MCF 10A (cell line): Measurements from ENCODE around the gene UBE2D3. TPM values are rescaled to one million over a fixed set of nuclear protein-coding genes. Genes with fewer than 3 reads are reported as not detected.

Experiments used
- BruUV-seq: library from RNA; stranded (reverse); fragments of 400-500 nt; replicated peaks from 2 replicates; lab custom pipeline; 2021; lab: Mats Ljungman, UMichigan
- CTCF ChIA-PET: fragments of 300-600 bp; sonication (Branson Sonifier 250); formaldehyde crosslinking; extraction: SDS; loops from one replicate; lab custom pipeline; 2021; ENCODE audit warnings: antibody characterized with exemption, inconsistent platforms; lab: Yijun Ruan, JAX
- POLR2A ChIA-PET: fragments of 300-600, 350-650 bp; sonication (Branson Sonifier 250); formaldehyde crosslinking; extraction: SDS; loops from one replicate; lab custom pipeline; 2020; ENCODE audit warnings: antibody characterized with exemption, inconsistent platforms; lab: Yijun Ruan, JAX
- DNase-seq: peaks from one replicate; pipeline ENCODE4 v3.0.0-alpha.2; 2018; ENCODE audit not compliant: unreplicated experiment
- H3K27ac Mint-ChIP-seq: one replicate; pipeline ENCODE4 v1.8.0; 2022; ENCODE audit warnings: mild to moderate bottlenecking, low read depth, mixed read lengths; ENCODE audit not compliant: unreplicated experiment
- H3K27me3 Mint-ChIP-seq: one replicate; pipeline ENCODE4 v1.8.0; 2022; ENCODE audit warnings: mixed read lengths; ENCODE audit not compliant: insufficient read depth, unreplicated experiment
- H3K36me3 Mint-ChIP-seq: one replicate; pipeline ENCODE4 v1.8.0; 2022; ENCODE audit warnings: mild to moderate bottlenecking, moderate library complexity, mixed read lengths; ENCODE audit not compliant: insufficient read depth, unreplicated experiment
- H3K4me1 Mint-ChIP-seq: one replicate; pipeline ENCODE4 v1.8.0; 2022; ENCODE audit warnings: mixed read lengths; ENCODE audit not compliant: insufficient read depth, unreplicated experiment
- H3K4me3 Mint-ChIP-seq: one replicate; pipeline ENCODE4 v1.8.0; 2022; ENCODE audit warnings: mild to moderate bottlenecking, moderate library complexity, mixed read lengths; ENCODE audit not compliant: unreplicated experiment
- H3K9me3 Mint-ChIP-seq: one replicate; pipeline ENCODE4 v1.8.0; 2022; ENCODE audit warnings: mixed read lengths; ENCODE audit not compliant: unreplicated experiment
- CTCF ChIP-seq: fragments of 200-600 bp; IDR thresholded peaks from one replicate; pipeline ENCODE4 v1.8.0; 2022; ENCODE audit warnings: antibody characterized with exemption, mild to moderate bottlenecking; ENCODE audit not compliant: unreplicated experiment
- intact Hi-C: fragments of 100-400 bp; cut with micrococcal nuclease; formaldehyde crosslinking; loops from 2 replicates; pipeline ENCODE4 v1.14.1; 2022
- total RNA-seq: library from RNA; stranded (reverse); gene quantifications from 2 replicates; pipeline ENCODE4 v1.2.3, GENCODE V29; 2022

The UBE2D3 gene
- total RNA-seq, 1 experiment from 2014 or later, result 505 TPM

GRCh38 chr4:102817613-102818268, 9.6 kb downstream of the UBE2D3 start:
- ChIA-PET CTCF (interaction anchor here (0.5 to 2.4 kb wide), 8 partner anchors 21 to 360 kb away, joined by 3 to 12 read pairs (median 3); partner anchors contain the start of gene BDH2), POLR2A (interaction anchor here (0.6 to 5.2 kb wide), 15 partner anchors 9 to 257 kb away, joined by 3 to 153 read pairs (median 6); partner anchors contain the start of genes CISD2, MANBA and UBE2D3)
- H3K4me1 Mint-ChIP-seq, result peaks cover 48% of the 10 kb centered on the region
- peak overlapping the region; percentile 70 for H3K27ac Mint-ChIP-seq
- BruUV-seq, result no TSS peak
- intact Hi-C loops, result no loop called here
- H3K36me3 Mint-ChIP-seq, result peaks cover 73% of the 10 kb centered on the region
- H3K27me3 Mint-ChIP-seq, result no peaks in the 10 kb centered on the region
- no peaks in the 10 kb centered on the region for H3K9me3 Mint-ChIP-seq
- no peak for TF ChIP-seq CTCF
- peak; percentile 18 for DNase-seq
- H3K4me3 Mint-ChIP-seq, result peak overlapping the region; percentile 64

- peak; percentile 36 for DNase-seq
- ChIA-PET CTCF (interaction anchor here (0.6 to 2.4 kb wide), 9 partner anchors 10 to 283 kb away, joined by 3 to 12 read pairs (median 5); partner anchors contain the start of genes BDH2 and UBE2D3), POLR2A (interaction anchor here (0.6 to 5.2 kb wide), 19 partner anchors 10 to 387 kb away, joined by 3 to 153 read pairs (median 5); partner anchors contain the start of genes CISD2, MANBA and UBE2D3)
- peaks cover 48% of the 10 kb centered on the region for H3K4me1 Mint-ChIP-seq
- intact Hi-C loops, result no loop called here
- no peak for TF ChIP-seq CTCF
- peaks cover 75% of the 10 kb centered on the region for H3K36me3 Mint-ChIP-seq
- H3K27me3 Mint-ChIP-seq, result no peaks in the 10 kb centered on the region
- H3K9me3 Mint-ChIP-seq, result no peaks in the 10 kb centered on the region
- peak overlapping the region; percentile 64 for H3K4me3 Mint-ChIP-seq
- H3K27ac Mint-ChIP-seq, result peak overlapping the region; percentile 70
- BruUV-seq, result no TSS peak
These were observed 10.2 kb downstream of the UBE2D3 start for GRCh38 chr4:102817021-102817605.

- CTCF ChIA-PET, result interaction anchor here (0.9 to 2.4 kb wide), 7 partner anchors 11 to 361 kb away, joined by 3 to 12 read pairs (median 3); partner anchors contain the start of gene UBE2D3
- H3K4me1 Mint-ChIP-seq, result peaks cover 57% of the 10 kb centered on the region
- H3K4me3 Mint-ChIP-seq, result no peak overlapping the region
- intact Hi-C loops, result no loop called here
- H3K27ac Mint-ChIP-seq, result peak overlapping the region; percentile 29
- POLR2A ChIA-PET, result interaction anchor here (0.6 to 5.2 kb wide), 18 partner anchors 10 to 386 kb away, joined by 3 to 153 read pairs (median 5); partner anchors contain the start of genes CISD2, MANBA and UBE2D3
- no peaks in the 10 kb centered on the region for H3K9me3 Mint-ChIP-seq
- no TSS peak for BruUV-seq
- TF ChIP-seq CTCF, result no peak
- DNase-seq, result peak; percentile 51
- peaks cover 87% of the 10 kb centered on the region for H3K36me3 Mint-ChIP-seq
- H3K27me3 Mint-ChIP-seq, result no peaks in the 10 kb centered on the region
These were observed 11.4 kb downstream of the UBE2D3 start for GRCh38 chr4:102815981-102816380.

GRCh38 chr4:102809691-102810090, 17.7 kb downstream of the UBE2D3 start:
- Mint-ChIP-seq H3K27ac (peak overlapping the region; percentile 88), H3K4me3 (peak overlapping the region; percentile 41), H3K36me3 (peaks cover 96% of the 10 kb centered on the region), H3K4me1 (peaks cover 46% of the 10 kb centered on the region), H3K9me3 (no peaks in the 10 kb centered on the region), H3K27me3 (no peaks in the 10 kb centered on the region)
- BruUV-seq, result no TSS peak
- CTCF ChIA-PET, result interaction anchor here (0.7 to 1.6 kb wide), 5 partner anchors 14 to 290 kb away, joined by 3 to 9 read pairs (median 4); partner anchors contain the start of gene BDH2
- intact Hi-C loops, result no loop called here
- POLR2A ChIA-PET, result interaction anchor here (0.7 to 5.2 kb wide), 9 partner anchors 11 to 63 kb away, joined by 3 to 44 read pairs (median 5); partner anchors contain the start of genes CISD2 and UBE2D3
- TF ChIP-seq CTCF, result no peak
- no peak for DNase-seq
